NB4 (cell line): ENCODE measurements around the gene RASAL2.

Experiments used
- CTCF ChIP-seq: IDR thresholded peaks from one replicate; pipeline ENCODE4 v1.5.1; 2012; ENCODE audit warnings: low read depth, low read length
- MAX ChIP-seq: IDR thresholded peaks from 2 replicates; pipeline ENCODE4 v1.6.1; 2011; ENCODE audit warnings: low read depth, low read length
- MYC ChIP-seq: IDR thresholded peaks from 2 replicates; pipeline ENCODE4 v1.6.1; 2011; ENCODE audit warnings: low read depth, low read length
- POLR2A ChIP-seq: IDR thresholded peaks from 2 replicates; pipeline ENCODE4 v1.6.1; 2011; ENCODE audit warnings: mild to moderate bottlenecking; ENCODE audit not compliant: insufficient read length; ENCODE audit errors: extremely low read depth

- TF ChIP-seq POLR2A (no peak), MAX (no peak), CTCF (no peak), MYC (no peak)
Measured at GRCh38 chr1:178500936-178501554, 407.1 kb downstream of the RASAL2 start.
